HG03045 (cell line): ENCODE data around the gene PWWP2B.
"Not testable (repeated sequence)": the region's sequence is repeated elsewhere in the genome, so short reads cannot be mapped to it uniquely, and the experiment has no call there.

Experiments used
- ATAC-seq: cut with Tn5 transposase; IDR thresholded peaks from one replicate; pipeline ENCODE4 v1.9.1; 2021; ENCODE audit warnings: mild to moderate bottlenecking, moderate library complexity; ENCODE audit not compliant: unreplicated experiment

The PWWP2B gene

GRCh38 chr10:132397036-132397541, at the start of gene PWWP2B:
PWWP2B (plus strand) TSS chr10:132397200; CDS start chr10:132397227, 27 bp downstream.
- peak; percentile 46 for ATAC-seq

- ATAC-seq: no peak
Observed at GRCh38 chr10:132347211-132347930, 49.6 kb upstream of the PWWP2B start.

GRCh38 chr10:132347931-132348267, 49.1 kb upstream of the PWWP2B start:
- ATAC-seq: no peak

GRCh38 chr10:132349766-132350165, 47.2 kb upstream of the PWWP2B start:
- no peak for ATAC-seq

GRCh38 chr10:132350391-132350790, 46.6 kb upstream of the PWWP2B start:
- no peak for ATAC-seq

GRCh38 chr10:132350946-132351345, 46.1 kb upstream of the PWWP2B start:
- no peak for ATAC-seq

GRCh38 chr10:132351611-132352010, 45.4 kb upstream of the PWWP2B start:
- no peak for ATAC-seq

- ATAC-seq: not testable (repeated sequence)
Observed at GRCh38 chr10:132352462-132353308, 44.3 kb upstream of the PWWP2B start.

- ATAC-seq: no peak
Observed at GRCh38 chr10:132353456-132354355, 43.3 kb upstream of the PWWP2B start.

- no peak for ATAC-seq
Observed at GRCh38 chr10:132354356-132355094, 42.5 kb upstream of the PWWP2B start.

- no peak for ATAC-seq
Observed at GRCh38 chr10:132355297-132355696, 41.7 kb upstream of the PWWP2B start.

- ATAC-seq: no peak
Observed at GRCh38 chr10:132355754-132356153, 41.2 kb upstream of the PWWP2B start.

GRCh38 chr10:132356621-132357195, 40.3 kb upstream of the PWWP2B start:
- ATAC-seq: no peak

- no peak for ATAC-seq
Observed at GRCh38 chr10:132357286-132358058, 39.5 kb upstream of the PWWP2B start.

- no peak for ATAC-seq
Observed at GRCh38 chr10:132359305-132360040, 37.5 kb upstream of the PWWP2B start.

GRCh38 chr10:132360766-132361447, 36.1 kb upstream of the PWWP2B start:
- ATAC-seq: no peak

GRCh38 chr10:132361581-132362101, 35.4 kb upstream of the PWWP2B start:
- ATAC-seq: no peak

- no peak for ATAC-seq
Observed at GRCh38 chr10:132362151-132362611, 34.8 kb upstream of the PWWP2B start.
